HL-60 (cell line): Measurements from ENCODE around the gene TAS2R30.

Experiments
- GABPA ChIP-seq: IDR thresholded peaks from 2 replicates; pipeline ENCODE4 v1.6.1; 2012; ENCODE audit warnings: low read depth
- TF ChIP-seq, protein P1 (sequence below): IDR thresholded peaks from one replicate; pipeline ENCODE4 v1.5.1; 2011; ENCODE audit warnings: low read length, control low read depth, inconsistent platforms; ENCODE audit not compliant: insufficient read depth

DNA sequence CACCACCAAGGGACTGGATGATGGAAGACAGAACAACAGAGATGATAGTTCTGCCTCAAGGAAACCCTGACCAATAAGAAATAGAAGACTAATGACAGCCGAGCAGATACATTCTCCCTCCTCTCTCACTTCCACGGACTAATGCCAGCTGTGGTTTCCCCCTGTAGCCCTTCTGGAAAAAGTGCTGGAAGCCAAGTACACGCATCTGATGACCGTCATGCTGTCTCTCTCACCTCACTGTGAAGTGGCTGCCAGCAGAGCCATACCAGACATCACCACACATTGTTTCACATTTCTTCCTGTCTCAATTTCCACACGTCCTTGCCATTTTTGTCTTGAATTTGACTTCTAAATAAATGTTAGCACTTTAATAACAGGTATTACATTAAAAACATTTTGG is 45.2 kb downstream of the TAS2R30 start:
- TF ChIP-seq, protein P1, sequence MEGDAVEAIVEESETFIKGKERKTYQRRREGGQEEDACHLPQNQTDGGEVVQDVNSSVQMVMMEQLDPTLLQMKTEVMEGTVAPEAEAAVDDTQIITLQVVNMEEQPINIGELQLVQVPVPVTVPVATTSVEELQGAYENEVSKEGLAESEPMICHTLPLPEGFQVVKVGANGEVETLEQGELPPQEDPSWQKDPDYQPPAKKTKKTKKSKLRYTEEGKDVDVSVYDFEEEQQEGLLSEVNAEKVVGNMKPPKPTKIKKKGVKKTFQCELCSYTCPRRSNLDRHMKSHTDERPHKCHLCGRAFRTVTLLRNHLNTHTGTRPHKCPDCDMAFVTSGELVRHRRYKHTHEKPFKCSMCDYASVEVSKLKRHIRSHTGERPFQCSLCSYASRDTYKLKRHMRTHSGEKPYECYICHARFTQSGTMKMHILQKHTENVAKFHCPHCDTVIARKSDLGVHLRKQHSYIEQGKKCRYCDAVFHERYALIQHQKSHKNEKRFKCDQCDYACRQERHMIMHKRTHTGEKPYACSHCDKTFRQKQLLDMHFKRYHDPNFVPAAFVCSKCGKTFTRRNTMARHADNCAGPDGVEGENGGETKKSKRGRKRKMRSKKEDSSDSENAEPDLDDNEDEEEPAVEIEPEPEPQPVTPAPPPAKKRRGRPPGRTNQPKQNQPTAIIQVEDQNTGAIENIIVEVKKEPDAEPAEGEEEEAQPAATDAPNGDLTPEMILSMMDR: no peak
- TF ChIP-seq GABPA: no peak
